ENCODE data around the gene USP54.

Gene USP54

GRCh38 chr10:73471226-73471625 lies 119.9 kb downstream of the USP54 start:
- TF ChIP-seq CTCF (IDR thresholded peaks at IDR 0.05): no peak

- TF ChIP-seq CTCF (IDR thresholded peaks at IDR 0.05): no peak
These were observed 121.6 kb downstream of the USP54 start for GRCh38 chr10:73469579-73469978.

- no peak for TF ChIP-seq CTCF (IDR thresholded peaks at IDR 0.05)
These were observed 123.9 kb downstream of the USP54 start for GRCh38 chr10:73467206-73467605.

GRCh38 chr10:73465978-73466726 lies 125.0 kb downstream of the USP54 start:
- no peak for TF ChIP-seq CTCF (IDR thresholded peaks at IDR 0.05)

GRCh38 chr10:73460897-73461296 lies 130.2 kb downstream of the USP54 start:
- no peak for TF ChIP-seq CTCF (IDR thresholded peaks at IDR 0.05)

GRCh38 chr10:73459683-73460314 lies 131.3 kb downstream of the USP54 start:
- no peak for TF ChIP-seq CTCF (IDR thresholded peaks at IDR 0.05)

GRCh38 chr10:73456187-73456890 lies 134.8 kb downstream of the USP54 start:
- no peak for TF ChIP-seq CTCF (IDR thresholded peaks at IDR 0.05)

Measured in LNCAP (cell line).